ENCODE measurements around the gene PGGHG.
"Not testable (repeated sequence)": the region's sequence is repeated elsewhere in the genome, so short reads cannot be mapped to it uniquely, and the experiment has no call there.

The PGGHG gene

DNA sequence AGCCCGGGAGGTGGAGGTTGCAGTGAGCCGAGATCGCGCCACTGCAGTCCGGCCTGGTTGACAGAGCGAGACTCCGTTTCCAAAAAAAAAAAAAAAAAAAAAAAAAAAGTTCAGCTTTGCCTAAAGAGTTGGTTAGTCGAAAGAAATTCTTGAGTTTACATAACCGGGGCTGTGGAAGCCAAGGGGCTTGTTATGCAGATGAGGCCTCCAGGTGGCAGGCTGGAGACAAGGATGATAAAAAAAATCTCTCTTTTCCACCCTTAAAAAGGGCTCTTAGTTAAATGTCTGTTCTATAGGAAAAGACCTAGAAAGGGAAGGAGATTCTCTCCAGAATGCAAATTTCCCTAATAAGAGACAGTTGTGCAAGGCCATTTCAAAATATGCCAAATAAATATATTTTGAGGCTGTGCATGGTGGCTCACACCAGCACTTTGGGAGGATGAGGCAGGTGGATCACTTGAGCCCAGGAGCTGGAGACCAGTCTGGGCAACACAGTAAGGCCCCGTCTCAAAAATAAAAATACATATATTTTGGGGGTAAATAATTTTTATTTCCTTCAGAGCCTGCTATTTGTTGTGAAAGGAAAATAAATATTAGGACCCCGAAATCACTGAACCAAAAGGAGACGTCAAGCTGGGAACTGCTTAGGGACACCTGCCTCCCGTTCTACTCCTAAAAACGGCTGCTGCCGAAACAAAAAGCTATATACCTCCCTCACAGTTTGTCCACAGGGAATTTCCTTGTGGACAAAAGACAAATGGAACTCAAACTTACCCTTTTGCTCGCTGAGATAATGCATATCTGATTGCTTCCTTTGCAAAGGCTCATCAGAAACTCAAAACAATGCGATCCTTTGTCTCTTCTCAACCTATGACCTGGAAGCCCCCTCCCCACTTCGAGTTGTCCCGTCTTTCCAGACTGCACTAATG lies 16.3 kb downstream of the PGGHG start:
- H3K79me2 ChIP-seq (ENCODE audit: insufficient read depth, low read length) = peaks cover 6% of the 10 kb centered on the region
- H3K27ac ChIP-seq (ENCODE audit: low read length) = no peak overlapping the region
- H3K4me2 ChIP-seq (ENCODE audit: insufficient read depth, low read length) = no peak overlapping the region
- TF ChIP-seq EZH2 (IDR thresholded peaks at IDR 0.05; ENCODE audit: borderline replicate concordance, low read depth, low read length, severe bottlenecking) = no peak
- TF ChIP-seq, protein P1, sequence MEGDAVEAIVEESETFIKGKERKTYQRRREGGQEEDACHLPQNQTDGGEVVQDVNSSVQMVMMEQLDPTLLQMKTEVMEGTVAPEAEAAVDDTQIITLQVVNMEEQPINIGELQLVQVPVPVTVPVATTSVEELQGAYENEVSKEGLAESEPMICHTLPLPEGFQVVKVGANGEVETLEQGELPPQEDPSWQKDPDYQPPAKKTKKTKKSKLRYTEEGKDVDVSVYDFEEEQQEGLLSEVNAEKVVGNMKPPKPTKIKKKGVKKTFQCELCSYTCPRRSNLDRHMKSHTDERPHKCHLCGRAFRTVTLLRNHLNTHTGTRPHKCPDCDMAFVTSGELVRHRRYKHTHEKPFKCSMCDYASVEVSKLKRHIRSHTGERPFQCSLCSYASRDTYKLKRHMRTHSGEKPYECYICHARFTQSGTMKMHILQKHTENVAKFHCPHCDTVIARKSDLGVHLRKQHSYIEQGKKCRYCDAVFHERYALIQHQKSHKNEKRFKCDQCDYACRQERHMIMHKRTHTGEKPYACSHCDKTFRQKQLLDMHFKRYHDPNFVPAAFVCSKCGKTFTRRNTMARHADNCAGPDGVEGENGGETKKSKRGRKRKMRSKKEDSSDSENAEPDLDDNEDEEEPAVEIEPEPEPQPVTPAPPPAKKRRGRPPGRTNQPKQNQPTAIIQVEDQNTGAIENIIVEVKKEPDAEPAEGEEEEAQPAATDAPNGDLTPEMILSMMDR (IDR thresholded peaks at IDR 0.05; ENCODE audit: borderline replicate concordance, extremely low read depth, low read length, poor library complexity, severe bottlenecking) = peak; percentile 83
- peaks cover 25% of the 10 kb centered on the region for H3K4me1 ChIP-seq (ENCODE audit: insufficient read depth, low read length)
- ATAC-seq (ENCODE audit: insufficient read depth, low read depth) = peak; percentile 44
- peaks cover 3% of the 10 kb centered on the region for H3K27me3 ChIP-seq (ENCODE audit: insufficient read depth, low read length, poor library complexity)
- peak; percentile 72 for DNase-seq
- H3K36me3 ChIP-seq (ENCODE audit: insufficient read depth, low read length) = no peaks in the 10 kb centered on the region
- H4K20me1 ChIP-seq (ENCODE audit: insufficient read depth, low read length) = no peaks in the 10 kb centered on the region
- no peak overlapping the region for H2AFZ ChIP-seq (ENCODE audit: low read depth, low read length)
- no peak overlapping the region for H3K4me3 ChIP-seq (ENCODE audit: low read depth in 1 of 2, low read length in 2 of 2)
- H3K9ac ChIP-seq (ENCODE audit: low read depth, low read length) = no peak overlapping the region
- H3K9me3 ChIP-seq (ENCODE audit: insufficient read depth, low read length, severe bottlenecking) = no peaks in the 10 kb centered on the region

DNA sequence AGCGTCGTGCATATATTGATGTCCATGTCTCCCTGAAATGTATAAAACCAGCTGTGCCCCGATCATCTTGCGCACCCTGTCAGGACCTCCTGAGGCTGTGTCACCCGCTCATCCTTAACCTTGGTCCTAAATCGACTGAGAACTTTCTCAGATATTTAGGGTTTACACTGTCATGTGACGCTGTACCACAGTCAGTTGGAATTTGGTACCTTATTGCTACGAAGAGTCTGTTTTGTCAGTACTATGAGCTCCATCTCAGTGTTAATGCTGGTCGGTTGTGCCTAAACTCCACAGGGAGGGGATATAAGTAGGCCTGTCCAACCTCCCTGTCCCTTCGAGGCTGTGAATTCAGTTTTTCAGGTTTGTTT lies 16.9 kb downstream of the PGGHG start:
- Histone ChIP-seq H3K4me2 (ENCODE audit: insufficient read depth, low read length) (no peak overlapping the region), H3K36me3 (ENCODE audit: insufficient read depth, low read length) (no peaks in the 10 kb centered on the region), H3K9me3 (ENCODE audit: insufficient read depth, low read length, severe bottlenecking) (no peaks in the 10 kb centered on the region), H2AFZ (ENCODE audit: low read depth, low read length) (no peak overlapping the region), H3K27me3 (ENCODE audit: insufficient read depth, low read length, poor library complexity) (no peaks in the 10 kb centered on the region), H3K79me2 (ENCODE audit: insufficient read depth, low read length) (peaks cover 6% of the 10 kb centered on the region), H3K4me3 (ENCODE audit: low read depth in 1 of 2, low read length in 2 of 2) (no peak overlapping the region), H4K20me1 (ENCODE audit: insufficient read depth, low read length) (no peaks in the 10 kb centered on the region), H3K9ac (ENCODE audit: low read depth, low read length) (no peak overlapping the region), H3K27ac (ENCODE audit: low read length) (no peak overlapping the region), H3K4me1 (ENCODE audit: insufficient read depth, low read length) (peaks cover 25% of the 10 kb centered on the region)
- DNase-seq = no peak
- no peak for ATAC-seq (ENCODE audit: insufficient read depth, low read depth)
- TF ChIP-seq, protein P1 (IDR thresholded peaks at IDR 0.05; ENCODE audit: borderline replicate concordance, extremely low read depth, low read length, poor library complexity, severe bottlenecking) = no peak
- TF ChIP-seq EZH2 (IDR thresholded peaks at IDR 0.05; ENCODE audit: borderline replicate concordance, low read depth, low read length, severe bottlenecking) = no peak

DNA sequence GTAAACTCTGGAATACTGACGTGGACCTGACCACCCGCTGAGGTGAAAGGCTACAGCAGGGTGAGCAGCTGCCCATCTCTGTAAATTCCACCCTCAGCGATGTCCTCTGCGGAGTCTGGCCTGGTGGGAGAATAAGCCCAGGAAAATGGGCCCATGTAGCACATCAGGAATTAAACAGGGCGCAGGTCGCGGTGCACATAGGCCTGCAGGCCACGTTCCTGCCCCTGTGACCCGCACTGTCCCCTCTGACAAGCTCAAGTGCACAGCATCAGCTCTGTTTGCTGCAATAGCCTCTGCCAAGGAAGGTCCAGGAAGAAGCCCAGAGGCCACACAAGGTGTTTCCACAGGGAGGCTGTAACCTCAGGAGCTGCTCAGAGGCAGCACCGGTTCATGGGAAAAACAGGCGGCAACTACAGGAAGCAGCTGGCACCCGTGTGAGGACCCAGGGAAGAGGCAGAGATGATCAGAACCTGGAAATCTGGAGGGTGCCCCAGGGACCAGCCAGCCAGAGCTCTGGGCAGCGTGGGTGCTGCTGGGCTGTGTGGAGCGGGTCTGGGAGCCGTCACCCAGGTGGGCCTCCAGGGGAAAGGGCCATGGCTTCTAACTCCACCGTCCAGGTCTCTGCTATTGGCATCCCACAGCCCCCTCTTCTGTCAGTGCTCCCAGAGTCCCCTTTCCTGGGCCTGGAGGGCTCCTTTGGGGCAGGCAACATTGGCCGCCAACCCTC lies 17.9 kb downstream of the PGGHG start:
- Histone ChIP-seq H3K27me3 (ENCODE audit: insufficient read depth, low read length, poor library complexity) (no peaks in the 10 kb centered on the region), H2AFZ (ENCODE audit: low read depth, low read length) (no peak overlapping the region), H3K4me2 (ENCODE audit: insufficient read depth, low read length) (no peak overlapping the region), H3K4me1 (ENCODE audit: insufficient read depth, low read length) (peaks cover 28% of the 10 kb centered on the region), H3K36me3 (ENCODE audit: insufficient read depth, low read length) (no peaks in the 10 kb centered on the region), H3K4me3 (ENCODE audit: low read depth in 1 of 2, low read length in 2 of 2) (no peak overlapping the region), H4K20me1 (ENCODE audit: insufficient read depth, low read length) (no peaks in the 10 kb centered on the region), H3K27ac (ENCODE audit: low read length) (peak overlapping the region; percentile 36; the same call in 1 of the 2 replicates), H3K9ac (ENCODE audit: low read depth, low read length) (0 out of 2 replicates have a peak overlapping the region, but pooled peaks have one; percentile 21), H3K79me2 (ENCODE audit: insufficient read depth, low read length) (peaks cover 6% of the 10 kb centered on the region), H3K9me3 (ENCODE audit: insufficient read depth, low read length, severe bottlenecking) (no peaks in the 10 kb centered on the region)
- DNase-seq (no peak), ATAC-seq (ENCODE audit: insufficient read depth, low read depth) (no peak)
- TF ChIP-seq EZH2 (IDR thresholded peaks at IDR 0.05; ENCODE audit: borderline replicate concordance, low read depth, low read length, severe bottlenecking) = no peak
- TF ChIP-seq, protein P1 (IDR thresholded peaks at IDR 0.05; ENCODE audit: borderline replicate concordance, extremely low read depth, low read length, poor library complexity, severe bottlenecking) = no peak

GRCh38 chr11:307766-308708 lies 19.1 kb downstream of the PGGHG start, which contains the start of gene IFITM2:
Gene IFITM2, plus strand, starts transcription at chr11:307816. Its CDS starts 377 bp downstream, at chr11:308193.
- not testable (repeated sequence) for H3K36me3 ChIP-seq (ENCODE audit: insufficient read depth, low read length); H3K79me2 ChIP-seq (ENCODE audit: insufficient read depth, low read length); H3K9me3 ChIP-seq (ENCODE audit: insufficient read depth, low read length, severe bottlenecking); H3K27me3 ChIP-seq (ENCODE audit: insufficient read depth, low read length, poor library complexity); H2AFZ ChIP-seq (ENCODE audit: low read depth, low read length); H4K20me1 ChIP-seq (ENCODE audit: insufficient read depth, low read length)
- Histone ChIP-seq H3K4me1 (ENCODE audit: insufficient read depth, low read length) (peaks cover 40% of the 10 kb centered on the region), H3K27ac (ENCODE audit: low read length) (peak within 1 kb of the TSS; percentile 72), H3K4me3 (ENCODE audit: low read depth in 1 of 2, low read length in 2 of 2) (peak within 1 kb of the TSS; percentile 13 to 55; a peak in 3 of 4 replicates), H3K9ac (ENCODE audit: low read depth, low read length) (peak within 1 kb of the TSS; percentile 51), H3K4me2 (ENCODE audit: insufficient read depth, low read length) (peak within 1 kb of the TSS; percentile 47)
- DNase-seq (peak; percentile 72), ATAC-seq (ENCODE audit: insufficient read depth, low read depth) (peak; percentile 43)
